Left renal cortex interstitium (tissue), 4 donors: ENCODE data around the gene PI4KB. TPM values are rescaled to one million over a fixed set of nuclear protein-coding genes. Genes with fewer than 3 reads are reported as not detected.
"Not testable (repeated sequence)": the region's sequence is repeated elsewhere in the genome, so short reads cannot be mapped to it uniquely, and the experiment has no call there.

Source experiments
- DNase-seq, 4 donors: peaks; one replicate each; pipeline ENCODE4 v3.0.0-alpha.2; 2013; ENCODE audit warnings: low read depth in 4 of 4, low spot score in 2 of 4, missing footprints in 1 of 4
- polyA plus RNA-seq, 4 donors: library from polyadenylated mRNA; unstranded; fragments of 120-200 nt; gene quantifications; one replicate each; pipeline ENCODE4 v1.2.1, GENCODE V29; 2013; ENCODE audit not compliant: insufficient read length in 4 of 4

Gene PI4KB
- 10 to 100 TPM; 59.0 to 77.4 (median 67.2) TPM for polyA plus RNA-seq

DNA sequence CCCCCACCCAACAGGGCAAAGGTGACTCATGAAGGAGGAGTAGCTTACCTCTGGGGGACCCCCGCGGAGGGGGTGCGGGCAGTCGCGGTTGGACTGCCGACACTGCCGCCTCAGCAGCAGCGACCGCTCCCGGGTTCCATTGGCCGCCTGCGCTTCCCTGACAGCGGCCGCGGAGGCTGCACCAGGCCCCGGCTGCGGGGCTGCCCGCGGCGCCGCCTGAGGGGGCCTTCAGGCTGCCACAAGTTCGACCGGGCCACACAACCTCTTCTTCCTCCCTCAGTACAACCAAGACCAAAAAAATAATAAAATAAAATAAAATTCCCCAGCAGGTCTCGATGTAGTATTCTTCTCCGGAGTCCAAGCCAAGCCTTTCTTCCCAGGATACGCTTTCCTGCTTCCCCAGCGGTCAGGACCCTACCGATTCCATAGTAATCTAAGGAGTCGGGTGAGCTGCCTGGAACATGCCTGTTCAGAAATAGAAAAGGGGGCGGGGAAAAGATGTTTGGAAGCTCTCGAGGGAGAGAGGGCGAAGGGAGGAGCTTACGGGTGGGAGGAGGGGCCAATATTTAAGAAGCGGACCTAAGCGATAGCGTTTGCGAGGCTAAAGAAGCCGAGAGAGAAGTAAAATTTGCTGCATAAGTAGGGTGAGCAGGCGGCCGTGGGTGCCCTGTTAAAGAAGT, at the start of gene PI4KB:
PI4KB (minus strand) TSS at position 194 of the 680 bp plus-strand sequence. CDS start 10,935 bp downstream, outside the sequence.
- peak; percentile 97 to 99 (median 98) for DNase-seq

DNA sequence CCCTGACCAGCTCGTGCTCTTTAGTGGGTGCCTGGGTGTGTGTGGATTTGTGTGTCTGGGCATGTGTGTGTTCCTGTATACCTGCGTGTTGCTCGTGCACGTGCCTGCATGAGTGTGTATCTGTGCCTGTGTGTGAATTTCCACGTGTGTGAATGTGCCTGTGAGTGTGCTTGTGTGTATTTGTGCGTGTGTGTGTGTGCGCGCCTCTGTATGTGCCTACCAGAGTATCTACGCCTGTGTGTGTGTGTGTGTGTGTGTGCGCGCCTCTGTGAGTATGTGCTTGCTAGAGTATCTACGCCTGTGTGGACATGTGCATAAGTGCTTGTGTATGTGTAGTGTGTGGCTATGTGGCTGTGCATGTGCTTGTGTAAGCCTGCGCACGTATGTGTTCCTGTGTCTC, 46.0 kb upstream of the PI4KB start:
- no peak for DNase-seq

DNA sequence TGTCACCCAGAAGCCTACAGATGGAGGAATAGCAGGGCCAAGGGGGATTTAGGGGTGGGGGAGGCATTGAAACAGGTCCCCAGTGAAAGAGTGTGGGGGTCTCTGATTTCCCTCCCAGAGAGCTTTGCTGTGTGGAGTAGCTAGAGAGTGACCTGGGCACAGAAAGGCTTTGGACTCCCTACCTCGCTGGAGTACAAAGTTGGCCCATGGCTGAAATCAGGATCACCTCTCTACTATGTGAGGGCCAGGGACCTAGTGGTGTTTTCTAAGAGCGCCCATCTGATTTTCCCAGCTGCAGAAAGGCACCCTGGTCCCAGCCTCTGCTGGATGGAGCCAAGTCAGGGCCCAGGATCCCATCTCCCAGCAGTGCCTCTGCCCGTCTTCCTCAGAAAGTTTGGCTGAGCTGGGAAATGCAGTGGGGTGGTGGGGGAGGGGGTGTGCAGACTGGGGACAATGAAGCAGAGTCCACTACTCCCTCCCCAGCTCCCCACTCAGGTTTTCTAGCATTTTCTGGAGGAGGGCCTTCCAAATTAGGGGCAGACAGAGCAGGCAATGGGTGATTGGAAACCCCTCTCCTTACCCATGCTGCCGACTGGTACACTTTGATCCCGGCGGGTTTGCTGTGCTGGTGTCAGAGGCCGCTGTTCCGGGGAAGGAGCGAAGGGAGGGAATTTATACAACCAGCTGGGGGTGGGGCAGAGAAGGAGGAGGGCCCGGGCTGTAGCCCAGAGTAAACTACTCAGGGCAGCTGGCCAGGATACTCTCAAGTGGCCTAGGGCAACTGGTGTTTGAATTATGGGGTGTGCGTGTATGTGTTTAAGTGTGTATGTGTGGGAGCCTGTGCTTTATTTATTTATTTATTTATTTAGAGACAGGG, 45.1 kb upstream of the PI4KB start, which contains the start of gene SELENBP1:
SELENBP1 (minus strand) TSS at position 648 of the 877 bp plus-strand sequence; CDS start at position 584, 64 bp downstream.
- peak; percentile 61 to 75 (median 68) for DNase-seq

DNA sequence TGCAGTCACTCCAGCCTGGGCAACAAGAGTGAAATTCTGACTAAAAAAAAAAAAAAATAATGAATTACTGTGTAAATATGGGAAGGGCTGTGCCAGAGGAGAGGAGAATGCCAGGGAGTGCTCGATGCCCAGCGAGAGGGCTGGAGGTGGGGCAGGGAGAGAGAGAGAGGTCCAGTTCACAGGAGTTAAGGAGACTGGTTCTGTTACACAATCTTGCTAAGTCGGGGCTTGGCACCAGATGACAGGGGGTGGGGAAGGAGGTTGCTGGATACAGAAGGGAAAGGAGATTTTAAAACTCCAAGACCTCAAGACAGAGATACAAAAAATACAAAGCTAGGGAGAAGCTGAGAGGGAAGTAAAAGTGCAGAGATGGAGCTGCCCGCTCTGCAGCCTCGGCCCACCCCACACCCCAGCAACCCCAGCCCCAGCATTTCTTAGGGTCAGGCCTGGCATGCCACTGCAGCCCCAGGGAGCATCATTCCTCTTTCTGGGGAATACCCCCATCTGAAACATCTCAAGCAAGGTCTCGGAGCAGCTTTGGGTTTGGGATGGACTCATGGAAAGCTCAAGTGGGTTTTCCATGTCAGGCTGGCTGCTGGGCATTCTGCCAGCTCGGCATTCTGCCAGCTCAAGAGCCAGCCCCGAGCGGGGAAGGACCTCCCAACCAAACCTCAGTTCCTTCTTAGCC, 44.3 kb upstream of the PI4KB start:
- DNase-seq, result peak in 2 of 4 donors; percentile 26 to 27

DNA sequence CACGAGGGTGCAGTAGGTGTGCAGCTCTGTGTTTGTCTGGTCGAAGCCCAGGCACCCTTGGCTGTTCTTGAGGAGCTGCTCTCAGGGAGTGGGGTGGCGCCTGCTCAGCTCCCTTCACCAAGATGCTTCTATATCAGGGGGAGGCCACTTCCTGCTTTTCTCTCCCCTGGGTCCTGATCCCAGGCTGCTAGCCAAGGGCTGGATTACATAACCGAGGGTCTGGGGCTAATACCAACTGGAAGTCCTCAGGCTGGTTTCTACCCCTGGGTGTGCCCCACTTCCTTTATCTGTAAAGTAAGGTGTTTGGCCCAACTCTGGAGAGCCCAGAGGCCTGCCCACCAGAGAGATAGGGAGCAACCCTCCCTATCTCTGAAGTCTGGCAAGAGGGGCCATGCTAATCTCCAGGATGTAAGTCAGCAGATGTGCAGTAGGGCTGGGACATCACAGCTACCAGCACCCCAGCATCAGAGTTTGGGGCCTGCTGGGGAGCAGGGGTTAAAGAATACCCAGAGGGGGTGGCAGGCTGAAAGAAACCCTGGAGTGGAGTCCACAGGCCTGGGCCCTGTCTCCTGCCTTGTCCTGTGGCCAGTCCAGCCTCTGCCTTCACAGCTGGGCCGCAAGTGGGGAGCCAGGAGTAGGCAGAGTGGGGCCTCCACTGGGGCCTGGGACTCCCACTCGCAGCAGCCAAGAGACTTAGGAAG, 43.1 kb upstream of the PI4KB start:
- DNase-seq, result no peak

DNA sequence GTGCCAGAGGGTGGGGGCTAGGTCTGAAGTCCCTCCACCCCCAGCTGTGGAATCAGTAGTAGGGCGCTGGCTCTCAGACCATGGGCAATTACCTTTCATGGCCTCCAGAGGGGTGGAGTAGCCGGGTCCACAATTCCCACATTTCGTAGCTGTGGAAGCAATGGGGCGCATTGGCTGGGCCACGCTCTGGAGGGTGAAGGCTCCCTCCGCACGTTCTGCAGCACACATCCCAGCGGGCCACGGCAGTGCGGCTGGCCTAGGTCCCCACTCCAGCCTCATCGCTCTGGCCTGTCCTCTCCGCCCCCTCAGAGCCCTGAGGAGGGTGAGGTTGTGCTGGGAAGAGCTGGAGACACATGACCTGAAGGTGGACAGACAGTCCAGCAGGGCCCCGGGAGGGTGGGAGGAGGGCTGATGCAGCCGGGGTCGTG, 42.4 kb upstream of the PI4KB start:
- no peak for DNase-seq

DNA sequence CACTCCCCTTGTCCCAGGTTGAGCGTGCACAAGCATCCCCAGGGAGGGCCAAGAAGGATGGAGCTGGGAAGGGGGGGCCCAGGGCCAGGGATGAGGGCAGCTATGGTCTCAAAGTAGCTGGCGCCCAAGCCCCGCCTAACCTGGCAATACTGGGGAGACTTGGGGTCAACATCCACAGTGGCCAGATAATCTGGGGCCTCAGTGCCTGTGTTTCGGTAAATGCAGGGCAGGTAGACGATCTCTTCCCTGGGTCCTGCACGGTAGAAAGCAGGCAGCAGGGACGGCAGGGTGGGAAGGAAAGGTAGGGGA, 42.0 kb upstream of the PI4KB start:
- DNase-seq, result no peak

DNA sequence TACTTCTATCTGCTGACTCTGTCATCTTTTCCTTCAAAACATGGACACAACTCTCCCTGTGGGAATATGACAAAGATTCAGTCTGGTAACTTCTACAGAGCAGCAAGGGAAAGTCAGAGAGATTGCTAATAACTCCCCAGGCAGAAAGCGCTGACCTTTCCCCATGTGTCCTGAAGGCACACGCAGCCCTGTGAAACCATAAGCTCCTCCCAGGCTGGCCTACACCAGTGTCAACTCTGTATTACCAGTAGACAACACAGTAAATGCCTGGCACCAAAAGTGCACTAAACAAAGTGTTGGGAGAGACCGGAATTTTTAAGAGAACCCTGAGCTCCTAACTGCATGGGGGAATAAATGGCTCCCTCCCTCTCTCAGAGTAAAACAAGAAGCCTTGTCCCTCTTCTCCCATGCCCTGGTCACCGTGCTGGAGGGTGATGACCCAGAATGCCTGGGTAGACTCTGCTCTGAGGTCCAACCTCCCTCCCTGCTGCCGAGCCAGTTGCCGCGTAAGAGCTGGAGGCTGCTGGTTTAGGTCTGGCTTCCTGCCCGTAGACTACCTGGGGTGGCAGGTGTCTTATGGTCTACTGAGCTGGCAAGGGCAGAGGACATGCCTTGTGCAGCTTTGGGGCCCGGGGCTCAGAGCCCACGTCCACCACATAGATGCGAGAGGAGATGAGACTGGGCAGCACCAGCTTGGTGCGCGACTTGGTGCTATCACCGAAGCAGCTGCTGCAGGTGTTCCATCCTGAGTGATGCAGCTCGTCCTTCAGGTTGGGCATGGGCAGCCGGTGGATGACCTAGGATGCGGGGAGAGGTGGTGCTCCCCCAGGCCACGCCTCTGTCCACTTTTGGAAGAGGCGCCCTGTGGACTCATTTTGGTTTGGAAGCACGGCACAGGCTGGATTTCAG, 41.4 kb upstream of the PI4KB start:
- no peak for DNase-seq

DNA sequence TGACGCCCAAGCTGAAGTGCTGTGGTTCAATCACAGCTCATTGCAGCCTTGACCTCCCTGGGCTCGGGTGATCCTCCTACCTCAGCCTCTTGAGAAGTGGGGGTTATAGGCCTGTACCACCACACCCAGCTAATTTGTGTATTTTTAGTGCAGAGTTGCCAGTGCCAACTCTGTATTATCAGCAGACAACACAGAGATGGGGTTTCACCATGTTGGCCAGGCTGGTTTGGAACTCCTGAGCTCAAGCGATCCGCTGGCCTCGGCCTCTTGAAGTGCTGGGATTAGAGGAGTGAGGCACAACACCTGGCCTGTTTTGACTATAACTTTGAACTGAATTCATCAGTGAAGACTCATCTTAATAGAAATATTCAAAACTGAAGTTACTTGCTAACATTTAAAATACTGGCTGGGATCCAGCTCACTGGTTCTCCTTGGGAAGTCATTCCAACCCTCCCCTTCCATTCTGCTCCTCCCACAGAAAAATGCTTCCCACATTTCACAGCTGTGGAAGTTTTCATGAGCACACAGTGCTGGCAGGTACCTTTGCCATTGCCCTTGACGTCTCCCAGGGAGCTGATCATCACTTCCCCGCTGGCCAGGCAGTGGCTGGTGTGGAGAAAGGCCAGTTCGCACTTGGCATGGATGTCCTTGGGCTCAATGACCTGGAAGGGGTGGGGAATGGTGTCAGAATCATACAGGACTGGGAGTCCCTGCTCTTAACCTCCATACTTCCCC, 40.6 kb upstream of the PI4KB start:
- no peak for DNase-seq

DNA sequence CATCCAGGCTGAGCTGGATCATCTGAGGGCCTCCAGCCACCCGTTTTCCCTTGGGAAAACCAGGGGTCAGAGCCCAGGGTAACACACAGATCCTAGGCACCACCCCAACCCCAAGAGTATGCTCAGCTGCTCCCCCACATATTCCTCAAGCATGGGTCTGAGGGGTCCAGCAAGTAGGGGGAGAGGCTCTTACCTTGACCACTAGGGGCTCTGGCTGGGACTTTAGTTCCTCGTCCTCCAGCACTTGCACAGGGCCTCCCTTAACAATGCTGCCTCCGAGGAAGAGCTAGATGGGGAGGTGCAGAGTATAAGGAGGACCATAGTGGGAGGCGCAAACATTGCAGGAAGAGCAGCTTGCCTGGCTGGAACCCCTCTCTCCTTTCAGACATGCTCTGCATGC, 37.8 kb upstream of the PI4KB start:
- no peak for DNase-seq

DNA sequence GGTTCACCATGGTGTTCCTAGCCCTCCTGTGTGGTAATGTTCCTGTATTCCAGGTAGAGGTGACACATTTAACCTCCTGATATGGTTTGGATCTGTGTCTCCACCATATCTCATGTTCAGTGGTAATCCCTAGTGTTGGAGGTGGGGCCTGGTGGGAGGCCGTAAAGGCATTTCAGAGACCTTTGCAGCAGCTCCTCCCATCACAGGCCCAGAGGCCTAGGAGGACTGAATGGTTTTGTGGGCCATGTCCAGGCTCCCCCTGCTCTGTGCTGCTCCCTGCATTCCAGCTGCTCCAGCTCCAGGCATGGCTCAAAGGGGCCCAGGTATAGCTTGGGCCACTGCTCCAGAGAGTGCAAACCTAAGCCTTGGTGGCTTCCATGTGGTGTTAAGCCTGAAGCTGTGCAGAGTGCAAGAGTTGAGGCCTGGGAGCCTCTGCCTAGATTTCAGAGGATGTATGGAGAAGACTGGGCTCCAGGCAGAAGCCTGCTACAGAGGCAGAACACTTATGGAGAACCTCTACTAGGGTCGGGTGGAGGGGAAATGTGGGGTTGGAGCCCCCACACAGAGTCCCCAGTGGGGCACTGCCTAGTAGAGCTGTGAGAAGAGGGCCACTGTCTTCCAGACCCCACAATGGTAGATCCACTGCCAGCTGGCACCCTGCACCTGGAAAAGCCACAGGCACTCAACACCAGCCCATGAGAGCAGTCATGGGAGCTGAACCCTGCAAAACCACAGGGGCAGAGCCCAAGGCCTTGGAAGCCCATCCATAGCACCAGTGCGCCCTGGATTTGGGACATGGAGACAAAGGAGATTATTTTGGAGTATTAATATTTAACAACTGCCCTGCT, 35.3 kb upstream of the PI4KB start:
- DNase-seq, result no peak

DNA sequence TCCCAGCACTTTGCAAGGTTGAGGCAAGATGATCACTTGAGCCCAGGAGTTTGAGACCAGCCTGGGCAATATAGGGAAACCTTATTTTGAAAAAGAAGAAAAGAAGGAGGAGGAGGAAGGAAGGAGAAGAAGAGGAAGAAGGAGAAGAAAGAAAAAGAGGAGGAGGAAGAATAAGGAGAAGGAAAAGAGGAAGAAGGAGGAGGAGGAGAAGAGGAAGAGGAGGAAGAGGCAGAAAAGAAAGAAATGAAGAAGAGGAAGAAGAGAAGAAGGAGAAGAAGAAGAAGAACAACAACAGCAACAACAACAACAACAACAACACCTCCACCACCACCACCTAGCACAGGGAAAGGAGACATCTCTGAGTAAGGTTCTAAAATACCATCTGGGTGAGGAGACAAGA, 34.7 kb upstream of the PI4KB start:
- no peak for DNase-seq

DNA sequence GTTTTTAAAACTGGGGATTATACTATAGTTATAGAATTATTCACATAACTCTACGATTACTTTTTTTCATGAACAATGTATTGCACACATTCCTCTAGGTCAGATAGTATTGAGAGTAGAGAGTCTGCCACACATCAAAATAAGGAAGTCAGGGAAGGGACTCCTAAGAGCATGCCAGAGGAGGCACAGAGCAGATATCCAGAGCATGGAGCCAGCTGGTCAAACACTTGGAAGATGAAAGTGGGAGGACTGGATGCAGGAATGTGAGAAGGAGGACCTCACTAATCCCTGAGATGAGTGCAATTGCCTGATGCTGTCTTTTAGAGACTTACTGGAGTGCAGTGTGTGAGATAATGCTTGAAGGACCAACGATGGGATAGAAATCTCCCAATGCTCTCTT, 29.5 kb upstream of the PI4KB start:
- DNase-seq, result no peak

DNA sequence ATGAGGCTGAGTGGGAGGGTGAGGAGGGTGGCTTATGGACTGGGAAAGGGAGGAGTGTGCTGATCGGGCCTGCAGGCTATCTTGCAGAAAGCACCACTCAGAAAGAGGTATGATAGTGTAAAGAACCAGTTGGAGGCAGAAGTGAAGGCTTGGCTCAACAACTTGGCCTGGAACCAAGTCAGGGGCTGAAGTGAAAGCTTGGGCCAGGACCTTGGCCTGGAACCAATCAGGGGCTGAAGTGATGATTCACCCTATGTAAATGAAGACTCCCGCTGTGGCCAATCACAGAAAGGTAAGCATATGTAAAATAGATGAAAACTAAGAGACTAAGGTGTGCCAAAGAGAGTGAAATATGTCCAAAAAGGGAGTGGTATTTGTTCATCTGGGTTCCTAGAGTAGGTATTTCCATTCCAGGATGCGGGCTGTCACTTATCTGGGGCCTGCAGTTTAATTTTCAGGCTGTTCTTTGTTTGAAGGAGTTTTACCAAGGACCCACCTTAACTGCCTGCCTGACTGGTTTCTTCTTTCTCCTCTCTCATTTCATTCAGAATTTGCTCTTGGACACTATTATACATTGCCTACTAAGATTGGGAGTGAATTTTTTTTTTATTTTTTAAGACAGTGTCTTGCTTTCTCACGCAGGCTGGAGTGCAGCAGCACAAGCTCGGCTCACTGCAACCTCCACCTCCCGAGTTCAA, 25.0 kb upstream of the PI4KB start:
- no peak for DNase-seq

DNA sequence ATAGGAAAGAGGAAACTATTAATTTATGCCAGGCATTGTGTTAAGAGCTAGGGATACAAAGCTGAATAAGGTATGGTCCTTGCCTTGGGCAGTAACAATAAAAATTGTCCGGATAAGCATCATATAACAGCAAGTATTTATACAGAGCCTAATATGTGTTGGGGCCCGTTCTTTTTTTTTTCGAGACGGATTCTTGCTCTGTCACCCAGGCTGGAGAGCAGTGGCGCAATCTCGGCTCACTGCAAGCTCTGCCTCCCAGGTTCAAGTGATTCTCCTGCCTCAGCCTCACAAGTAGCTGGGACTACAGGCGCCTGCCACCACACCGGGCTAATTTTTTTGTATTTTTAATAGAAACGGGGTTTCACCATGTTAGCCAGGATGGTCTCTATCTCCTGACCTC, 23.1 kb upstream of the PI4KB start:
- not testable (repeated sequence) for DNase-seq

DNA sequence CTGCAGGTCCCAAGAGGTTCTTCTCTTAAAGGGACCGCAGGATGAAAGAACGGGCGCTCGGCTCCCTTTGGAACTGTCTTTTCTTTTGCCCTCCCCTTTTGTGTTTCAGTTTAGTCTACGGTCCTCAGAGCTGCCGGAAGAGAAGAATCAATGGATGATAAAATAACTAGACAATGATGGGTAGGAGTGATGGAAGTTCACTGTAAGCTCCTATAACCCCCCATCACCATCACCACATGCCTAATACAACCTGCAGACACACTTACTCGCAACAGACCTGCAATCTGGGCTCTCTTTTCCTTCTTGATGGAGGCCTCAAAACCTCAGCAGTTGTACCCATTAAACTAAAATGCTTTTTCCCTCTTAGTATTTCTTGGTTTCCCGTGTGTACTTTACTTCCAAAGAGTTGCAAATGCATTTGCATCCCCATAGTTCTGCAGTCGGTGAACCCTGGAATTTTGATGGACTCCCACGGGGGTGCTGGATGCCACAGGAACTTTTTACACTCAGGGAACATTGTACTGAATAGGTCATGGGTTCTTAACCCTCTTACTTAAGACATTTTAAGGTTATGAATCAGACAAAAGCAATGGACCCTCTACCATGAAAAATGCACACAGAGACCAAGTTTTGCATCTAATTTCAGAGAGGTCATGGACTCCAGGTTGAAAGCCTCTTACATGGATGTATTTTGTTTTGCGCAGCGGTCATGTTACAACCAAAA, 20.5 kb upstream of the PI4KB start:
- DNase-seq, result no peak
